ENCODE data around the gene RFC1. TPM values are rescaled to one million over a fixed set of nuclear protein-coding genes. Genes with fewer than 3 reads are reported as not detected.
"Not testable (repeated sequence)": the region's sequence is repeated elsewhere in the genome, so short reads cannot be mapped to it uniquely, and the experiment has no call there.

RFC1 gene
- total RNA-seq, 1 experiment from 2014 or later = 34.3 TPM

DNA sequence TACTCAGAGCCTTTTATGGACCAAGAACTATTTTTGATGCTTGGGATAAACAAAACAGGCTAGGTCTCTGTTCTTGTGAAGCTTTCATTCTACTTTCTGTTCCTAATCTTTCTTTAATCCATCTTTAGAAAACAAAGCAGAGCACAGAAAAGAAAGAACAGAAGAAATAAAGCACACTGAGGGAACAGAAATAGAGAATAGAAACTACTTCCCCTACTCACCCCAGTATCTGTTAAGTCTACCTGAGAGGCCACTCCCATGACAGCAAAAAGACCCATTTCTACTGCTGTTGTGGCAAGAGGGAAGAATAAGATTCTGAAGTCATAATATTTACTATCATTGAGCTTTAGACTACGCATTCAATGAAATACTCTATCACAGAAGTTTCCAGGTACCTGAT, 9.2 kb downstream of the RFC1 start:
- DNase-seq (ENCODE audit: low read depth) = no peak

DNA sequence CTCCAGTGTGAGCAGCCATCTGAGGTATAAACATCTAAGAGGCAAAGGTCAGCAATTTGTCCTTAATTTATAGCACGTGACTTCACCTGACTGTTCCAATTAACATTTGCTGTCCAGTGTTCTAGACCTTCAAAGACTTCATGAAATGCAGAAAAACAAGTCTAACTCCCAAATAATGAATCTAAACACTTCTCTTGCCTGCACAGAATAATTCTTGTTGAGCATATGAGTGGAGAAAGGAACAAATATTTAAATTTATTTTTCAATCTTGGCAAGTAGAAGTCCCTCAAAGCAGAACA, 12.0 kb downstream of the RFC1 start:
- DNase-seq (ENCODE audit: low read depth) = no peak

- DNase-seq (ENCODE audit: low read depth) = peak; percentile 46
These were observed 12.5 kb downstream of the RFC1 start for GRCh38 chr4:39353478-39354253.

DNA sequence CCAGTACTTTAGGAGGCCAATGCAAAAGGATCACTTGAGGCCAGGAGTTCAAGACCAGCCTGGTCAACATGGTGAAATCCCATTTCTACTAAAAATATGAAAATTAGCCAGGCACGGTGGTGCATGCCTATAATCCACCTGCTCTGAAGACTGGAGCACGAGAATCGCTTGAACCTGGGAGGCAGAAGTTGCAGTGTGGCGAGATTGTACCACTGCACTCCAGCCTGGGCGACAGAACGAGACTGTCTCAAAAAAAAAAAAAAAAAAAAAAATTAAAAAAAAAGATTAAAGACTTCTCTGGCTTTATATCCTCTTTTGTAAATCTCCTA, 13.0 kb downstream of the RFC1 start:
- DNase-seq (ENCODE audit: low read depth) = not testable (repeated sequence)

GRCh38 chr4:39349326-39349725, 16.8 kb downstream of the RFC1 start:
- no peak for DNase-seq (ENCODE audit: low read depth)

GRCh38 chr4:39348371-39349315, 17.5 kb downstream of the RFC1 start:
- DNase-seq (ENCODE audit: low read depth) = peak; percentile 64

- DNase-seq (ENCODE audit: low read depth) = no peak
These were observed 19.2 kb downstream of the RFC1 start for GRCh38 chr4:39346856-39347519.

DNA sequence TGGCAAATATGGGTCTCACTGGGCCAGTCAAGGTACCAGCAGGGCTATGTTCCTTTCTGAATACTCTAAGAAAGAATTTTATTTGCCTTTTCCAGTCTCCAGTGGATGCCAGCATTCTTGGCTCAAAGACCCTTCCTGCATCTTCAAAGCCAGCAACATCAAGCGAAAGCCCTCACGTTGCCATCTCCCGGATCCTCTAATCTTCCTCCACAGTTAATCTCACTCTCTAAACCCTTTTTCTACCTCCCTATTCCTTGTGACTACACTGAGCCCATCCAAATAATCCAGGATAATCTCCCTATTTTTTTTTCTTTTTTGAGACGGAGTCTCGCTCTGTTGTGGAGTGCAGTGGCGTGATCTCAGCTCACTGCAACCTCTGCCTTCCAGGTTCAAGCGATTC, 23.4 kb downstream of the RFC1 start:
- DNase-seq (ENCODE audit: low read depth) = no peak

GRCh38 chr4:39341075-39341725, 25.0 kb downstream of the RFC1 start:
- DNase-seq (ENCODE audit: low read depth) = no peak

DNA sequence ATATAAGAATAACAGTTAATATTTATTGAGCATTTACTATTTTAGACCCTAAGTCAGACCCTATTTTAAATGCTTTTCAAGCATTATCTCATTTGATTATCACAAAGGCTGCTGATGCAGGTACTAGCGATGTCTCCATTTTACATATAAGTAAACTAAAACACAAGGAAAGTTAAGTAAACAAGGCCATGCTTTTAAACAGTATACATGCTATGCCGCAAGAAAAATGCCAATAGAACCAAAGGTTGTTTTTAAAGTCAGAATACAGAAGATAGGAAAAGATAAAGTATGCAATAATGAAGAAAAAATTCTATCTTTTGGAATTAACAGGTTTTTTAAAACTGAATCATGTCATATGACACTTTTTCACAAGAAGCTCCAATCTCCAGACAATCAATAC, 26.2 kb downstream of the RFC1 start:
- DNase-seq (ENCODE audit: low read depth) = no peak

- no peak for DNase-seq (ENCODE audit: low read depth)
These were observed 28.3 kb downstream of the RFC1 start for GRCh38 chr4:39337841-39338240.

- DNase-seq (ENCODE audit: low read depth) = no peak
These were observed 30.6 kb downstream of the RFC1 start for GRCh38 chr4:39335566-39335965.

GRCh38 chr4:39331191-39331590, 35.0 kb downstream of the RFC1 start:
- no peak for DNase-seq (ENCODE audit: low read depth)

- DNase-seq (ENCODE audit: low read depth) = no peak
These were observed 35.8 kb downstream of the RFC1 start for GRCh38 chr4:39330353-39330752.

DNA sequence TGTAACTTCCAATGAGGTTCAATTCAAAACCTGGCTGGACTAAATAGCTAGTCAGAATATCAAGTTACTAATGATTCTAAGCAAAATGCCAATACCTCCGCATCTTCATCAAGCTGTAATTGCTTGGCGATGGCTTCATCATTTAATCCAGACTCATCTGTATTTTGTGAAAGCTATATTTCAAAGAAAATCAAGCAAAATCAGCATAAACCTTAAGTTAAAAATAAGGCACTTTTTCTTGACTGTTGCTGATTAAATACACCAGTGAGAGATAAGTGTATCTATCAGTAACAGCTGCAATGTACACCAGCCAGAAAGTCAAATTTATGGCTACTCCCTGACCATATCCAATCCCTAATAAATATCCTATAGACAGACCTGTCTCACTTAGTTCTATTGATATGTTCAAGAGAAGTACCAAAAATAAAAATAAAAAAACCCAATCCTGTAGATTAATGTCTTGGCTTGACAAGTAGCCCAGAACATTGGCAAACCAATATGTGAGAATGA, 39.6 kb downstream of the RFC1 start:
- DNase-seq (ENCODE audit: low read depth) = no peak

GRCh38 chr4:39324897-39325613, 41.1 kb downstream of the RFC1 start:
- DNase-seq (ENCODE audit: low read depth) = no peak

DNA sequence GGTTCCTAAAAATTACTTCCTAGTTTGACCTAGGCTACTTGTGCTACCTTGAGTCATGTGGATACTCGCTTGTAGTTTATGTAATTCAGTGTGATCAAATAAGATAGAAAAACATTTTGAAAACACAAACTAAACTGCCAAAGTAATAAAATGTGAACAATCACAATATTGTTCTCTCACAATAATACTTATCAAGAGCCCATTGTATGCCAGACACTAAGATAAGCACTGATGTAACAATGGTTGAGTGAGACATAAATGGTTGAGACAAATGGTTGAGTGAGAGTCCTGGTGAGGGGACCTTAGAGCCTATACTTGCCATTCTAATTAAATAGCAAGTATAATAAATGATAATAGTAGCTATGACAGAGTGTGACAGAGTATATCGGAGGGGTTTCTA, 41.7 kb downstream of the RFC1 start:
- DNase-seq (ENCODE audit: low read depth) = no peak

DNA sequence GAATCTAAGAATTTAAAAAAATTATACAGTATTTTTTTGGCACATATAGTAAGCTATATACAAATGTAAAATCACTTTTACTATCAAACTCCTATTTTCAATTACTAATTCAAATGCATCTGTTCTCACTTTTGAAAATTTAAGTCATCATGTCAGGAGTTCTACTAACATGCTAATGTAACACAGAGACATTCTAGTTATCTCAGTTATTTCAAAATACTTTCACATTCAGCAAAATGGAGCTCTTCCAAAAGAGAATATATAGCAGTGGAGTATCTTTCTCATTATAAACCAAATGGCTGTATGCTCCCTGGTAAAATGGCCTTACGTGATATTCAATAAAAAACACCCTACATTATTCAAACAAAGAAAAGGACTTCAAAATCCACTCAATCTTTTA, 42.3 kb downstream of the RFC1 start:
- no peak for DNase-seq (ENCODE audit: low read depth)

DNA sequence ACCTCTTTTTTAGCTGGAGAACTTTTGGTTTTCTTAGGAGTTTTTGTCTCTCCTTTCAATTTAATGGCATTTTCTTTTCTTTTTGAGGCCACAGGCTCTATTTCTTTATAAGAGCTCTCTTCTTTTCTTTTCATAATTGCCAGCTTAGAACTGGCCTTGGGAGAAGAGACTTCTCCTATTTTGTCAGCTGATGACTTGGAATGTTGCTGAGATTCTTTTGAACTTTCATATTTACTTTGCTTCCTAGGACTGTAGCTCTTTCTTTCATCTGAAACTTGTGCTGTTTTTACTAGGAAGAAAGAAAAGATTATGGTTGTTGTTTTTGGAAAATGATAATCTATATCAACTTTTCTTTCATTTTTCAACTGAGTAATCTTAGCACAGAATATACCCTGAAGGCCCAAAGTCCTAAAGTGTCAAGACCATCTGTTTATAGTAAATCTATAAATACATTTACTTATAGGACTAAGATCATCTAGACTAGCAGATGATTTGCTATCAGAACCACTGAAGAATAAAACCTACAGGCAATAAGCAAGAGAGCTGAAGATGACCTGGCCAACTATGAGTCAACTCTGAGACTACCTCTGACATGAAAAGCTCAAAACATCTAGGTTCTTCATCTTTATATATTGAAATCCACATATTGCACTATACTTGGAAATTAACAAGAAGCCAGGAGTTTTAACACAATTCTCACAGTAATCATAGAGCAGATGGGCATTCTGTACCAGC, 45.6 kb downstream of the RFC1 start:
- DNase-seq (ENCODE audit: low read depth) = no peak

DNA sequence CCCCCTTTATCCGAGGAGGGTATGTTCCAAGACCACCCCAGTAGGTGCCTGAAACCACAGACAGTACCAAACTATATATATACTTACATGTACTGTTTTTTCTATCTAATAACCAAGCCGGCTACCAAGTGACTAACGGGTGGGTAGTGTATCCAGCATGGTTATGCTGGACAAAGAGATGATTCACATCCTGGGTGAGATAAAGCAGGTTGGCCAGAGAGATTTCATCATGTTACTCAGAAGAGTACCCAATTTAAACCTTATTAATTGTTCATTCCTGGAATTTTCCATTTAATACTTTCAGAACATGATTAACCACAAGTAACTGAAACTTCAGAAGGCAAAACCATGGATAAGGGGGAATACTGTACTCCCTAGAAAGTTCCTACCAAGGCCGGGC, 46.5 kb downstream of the RFC1 start:
- DNase-seq (ENCODE audit: low read depth) = peak; percentile 89
